NCI-H146 (cell line): ENCODE measurements around the gene GRIN3A.
"Not testable (repeated sequence)": the region's sequence is repeated elsewhere in the genome, so short reads cannot be mapped to it uniquely, and the experiment has no call there.

Experiments used
- DNase-seq: peaks from one replicate; lab custom pipeline; 2025; lab: John Stamatoyannopoulos, UW

Gene GRIN3A

GRCh38 chr9:101738566-101739183, at the start of gene GRIN3A:
GRIN3A (minus strand) TSS chr9:101738647; CDS start chr9:101737979, 668 bp downstream.
- peak; percentile 72 for DNase-seq

GRCh38 chr9:101787891-101788290, 49.4 kb upstream of the GRIN3A start:
- DNase-seq = no peak

GRCh38 chr9:101778332-101778731, 39.9 kb upstream of the GRIN3A start:
- DNase-seq = no peak

DNA sequence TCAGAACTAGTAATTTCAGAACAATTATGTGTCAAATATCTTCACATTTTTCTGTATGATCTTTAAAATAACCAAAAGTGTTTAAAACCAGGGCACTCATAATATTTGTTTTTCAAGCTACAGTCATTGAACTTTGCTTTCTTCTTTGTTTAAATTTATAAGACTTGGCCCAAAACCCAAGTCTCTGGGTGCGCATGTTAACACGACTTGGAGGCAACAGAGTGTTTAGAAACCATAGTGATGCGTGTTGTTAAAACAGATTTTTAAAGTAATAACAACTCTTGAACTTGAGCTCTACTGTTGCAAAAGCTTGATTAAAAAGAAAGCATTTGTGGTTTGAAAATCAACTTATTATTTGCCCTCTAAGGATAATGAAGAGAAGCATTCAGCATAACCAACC, 26.0 kb upstream of the GRIN3A start:
- no peak for DNase-seq

DNA sequence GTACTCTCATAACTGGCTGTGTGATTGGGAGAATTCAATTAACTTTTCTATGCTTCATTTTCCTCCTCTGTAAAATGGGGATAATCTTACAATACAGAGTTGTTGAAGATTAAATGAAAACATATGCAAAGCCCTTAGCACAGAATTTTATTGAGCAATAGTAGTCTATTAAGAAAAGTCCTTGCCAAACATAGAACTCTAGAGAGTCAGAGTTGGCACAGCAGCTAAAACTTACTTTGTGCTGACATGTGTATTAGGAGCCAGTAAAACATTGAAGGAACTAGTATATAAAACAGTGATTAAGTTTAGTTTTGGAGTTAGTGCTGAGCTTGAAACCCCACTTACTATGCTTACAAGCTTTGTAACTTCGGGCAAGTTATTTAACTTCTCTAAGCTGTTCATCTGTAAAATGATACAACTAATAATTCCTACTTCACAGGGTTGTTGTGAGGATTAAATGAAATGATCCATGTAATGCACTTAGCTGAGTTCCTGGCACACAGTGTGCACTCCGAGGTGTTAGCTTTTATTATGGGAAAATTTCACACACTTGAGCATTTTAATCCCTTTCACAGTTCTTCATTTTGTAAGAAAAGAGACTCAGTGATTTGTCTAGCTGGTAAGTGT, 20.0 kb upstream of the GRIN3A start:
- no peak for DNase-seq

DNA sequence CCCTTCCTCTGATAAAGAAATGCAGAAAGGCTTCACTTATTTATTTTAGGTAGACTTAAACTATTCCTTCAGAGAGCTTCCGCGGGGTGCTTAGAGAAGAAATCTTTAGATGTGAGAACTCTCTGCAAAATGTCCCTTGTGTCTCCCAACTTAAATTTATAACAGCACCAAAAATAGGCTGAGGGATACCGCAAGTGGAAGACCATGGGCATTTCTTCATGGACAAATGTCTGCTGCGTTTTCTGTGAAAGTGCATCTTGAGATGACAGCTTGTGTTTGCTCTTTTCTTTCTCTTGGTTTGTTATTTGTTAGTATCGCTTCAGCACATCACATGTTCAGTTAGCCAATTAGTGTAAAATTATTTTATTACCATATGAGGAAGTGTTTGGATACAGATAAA, 15.3 kb upstream of the GRIN3A start:
- DNase-seq = no peak

DNA sequence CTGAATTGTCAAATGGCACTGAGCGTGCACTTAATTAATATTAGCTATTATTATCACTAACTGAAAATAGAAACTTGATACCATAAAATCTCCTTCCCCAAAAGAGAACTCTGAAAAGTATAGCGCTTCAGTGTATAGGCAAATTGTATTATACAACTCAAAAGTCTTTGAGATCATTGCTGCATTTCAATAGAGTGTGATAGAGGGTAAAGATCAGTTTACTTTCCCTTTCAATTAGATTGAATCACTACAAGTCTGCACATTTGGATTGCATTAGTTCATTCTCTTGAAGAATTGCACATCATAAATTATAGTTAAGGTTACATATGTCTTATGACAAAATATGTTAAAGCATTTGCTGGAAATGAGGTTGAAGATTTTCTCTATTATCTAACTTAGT, 13.4 kb upstream of the GRIN3A start:
- DNase-seq = no peak

DNA sequence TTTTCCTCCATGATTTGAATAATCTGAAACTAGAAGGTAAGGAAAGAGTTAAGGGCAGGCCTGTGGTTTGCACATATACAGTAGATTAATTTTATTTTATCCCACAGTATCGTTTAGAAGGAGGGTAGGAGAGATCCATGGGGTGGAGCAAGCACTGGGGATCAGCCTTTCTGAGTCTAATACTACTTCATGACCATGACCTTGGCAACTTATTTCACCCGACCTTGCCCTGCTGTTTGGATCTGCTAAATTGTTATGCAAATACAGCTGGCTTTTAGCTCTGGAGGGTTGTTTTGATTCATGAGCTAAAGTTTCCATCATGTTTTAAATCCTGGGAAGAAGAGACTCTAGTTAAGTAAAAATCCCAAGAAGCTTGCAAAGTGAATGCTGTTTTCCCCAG, 864 bp upstream of the GRIN3A start:
- no peak for DNase-seq

DNA sequence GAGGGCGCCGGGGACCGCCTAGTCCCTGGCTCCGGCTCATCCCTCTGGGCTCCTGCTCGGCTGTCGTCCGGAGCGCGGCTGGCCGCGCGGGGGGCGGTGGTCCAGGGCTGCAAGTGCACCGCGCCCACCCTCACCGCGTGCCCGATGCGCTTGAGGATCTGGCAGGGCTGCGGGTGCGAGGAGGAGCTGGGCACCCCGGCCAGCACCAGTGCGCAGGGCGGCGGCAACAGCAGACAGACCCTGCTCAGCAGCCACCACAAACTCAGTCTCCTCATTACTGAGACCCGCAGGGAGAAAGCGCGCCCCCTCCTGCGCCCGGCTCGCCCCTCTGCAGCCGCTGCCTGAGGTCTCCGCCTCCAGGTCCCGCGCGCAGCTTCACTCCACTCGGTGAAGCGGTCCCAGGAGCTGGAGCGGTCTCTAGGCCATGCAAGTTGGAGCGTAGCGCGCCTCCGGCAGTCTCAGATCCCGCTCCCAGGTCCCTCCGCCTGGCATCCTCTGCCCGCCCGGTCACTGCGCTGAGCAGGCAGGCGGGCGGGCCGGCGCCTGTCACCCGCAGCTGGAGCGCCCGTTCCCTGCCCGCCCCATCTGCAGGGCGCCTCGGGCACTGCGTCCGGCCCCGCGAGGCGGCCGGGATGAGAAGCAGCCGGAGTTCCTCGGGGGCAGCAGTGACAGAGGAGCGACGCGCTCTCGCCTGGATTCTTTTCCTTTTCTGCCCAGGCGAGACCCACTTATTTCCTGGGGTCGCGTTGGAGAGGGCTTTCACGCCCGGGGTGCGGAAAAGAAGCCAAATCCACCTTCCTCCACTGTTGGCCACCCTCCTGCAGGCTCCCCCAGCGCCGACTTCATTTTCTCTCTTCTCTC, 512 bp downstream of the GRIN3A start:
- DNase-seq = peak; percentile 67

DNA sequence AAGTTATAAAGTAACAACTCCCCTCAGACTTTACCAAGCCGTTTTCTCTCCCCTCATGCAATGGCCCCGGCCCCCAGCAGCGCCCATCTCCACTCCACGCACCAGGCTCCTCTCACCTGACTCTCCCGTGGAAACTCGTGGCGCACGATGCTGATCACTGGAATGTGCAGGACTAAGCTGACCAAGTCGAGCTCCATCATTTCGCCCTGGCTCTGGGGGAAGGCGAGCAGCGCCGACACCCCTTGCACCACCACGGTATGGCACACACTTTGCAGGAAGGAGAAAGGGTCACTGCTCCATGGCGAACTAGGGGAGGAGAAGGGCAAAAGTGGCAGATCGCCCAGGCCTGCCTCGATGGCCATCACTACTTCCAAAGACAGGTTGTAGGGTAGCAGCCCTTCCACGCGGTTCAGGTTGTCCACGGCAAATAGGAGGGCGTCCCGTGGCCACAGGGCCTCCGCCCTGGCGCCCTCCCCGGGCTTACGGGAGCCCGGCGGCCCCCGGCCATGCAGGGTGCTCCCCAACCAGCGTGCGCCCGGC, 1.2 kb downstream of the GRIN3A start:
- no peak for DNase-seq

DNA sequence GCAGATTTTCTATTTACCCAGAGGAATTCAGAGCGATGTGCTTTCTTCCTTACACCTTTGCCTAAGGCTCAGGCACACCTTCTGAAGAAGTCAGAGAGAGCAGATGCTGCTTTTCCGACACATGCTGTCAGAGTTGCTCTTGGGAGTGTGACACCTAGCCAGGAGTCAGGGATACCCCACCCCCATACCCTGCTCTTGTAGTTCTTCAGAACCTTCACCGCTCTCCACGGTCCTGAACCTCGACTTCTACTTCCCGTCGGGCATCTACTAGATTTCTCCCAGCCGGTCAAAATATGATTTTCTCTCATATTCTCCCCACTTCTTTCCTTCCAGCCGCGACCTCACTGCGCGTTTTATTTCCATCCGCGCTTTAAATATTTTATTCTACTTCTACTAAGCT, 1.7 kb downstream of the GRIN3A start:
- no peak for DNase-seq

DNA sequence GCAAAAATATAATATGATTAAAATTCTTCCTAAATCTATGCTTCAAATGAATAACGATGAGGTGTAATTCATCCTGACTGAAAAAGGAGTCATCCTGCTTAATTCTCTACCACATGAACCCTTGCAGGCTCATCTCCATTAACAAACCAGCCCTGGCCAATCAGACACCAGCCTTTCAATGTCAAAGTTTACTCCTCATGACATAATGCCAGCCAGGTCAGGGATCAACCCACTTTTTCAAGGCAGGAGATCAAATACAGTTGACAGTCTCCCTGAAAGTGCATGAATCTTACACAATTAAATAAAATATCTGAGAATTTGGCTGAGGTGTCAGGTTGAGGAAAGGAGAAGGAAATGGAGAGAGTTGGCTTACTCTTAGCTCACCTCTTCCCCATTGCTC, 7.0 kb downstream of the GRIN3A start:
- no peak for DNase-seq

DNA sequence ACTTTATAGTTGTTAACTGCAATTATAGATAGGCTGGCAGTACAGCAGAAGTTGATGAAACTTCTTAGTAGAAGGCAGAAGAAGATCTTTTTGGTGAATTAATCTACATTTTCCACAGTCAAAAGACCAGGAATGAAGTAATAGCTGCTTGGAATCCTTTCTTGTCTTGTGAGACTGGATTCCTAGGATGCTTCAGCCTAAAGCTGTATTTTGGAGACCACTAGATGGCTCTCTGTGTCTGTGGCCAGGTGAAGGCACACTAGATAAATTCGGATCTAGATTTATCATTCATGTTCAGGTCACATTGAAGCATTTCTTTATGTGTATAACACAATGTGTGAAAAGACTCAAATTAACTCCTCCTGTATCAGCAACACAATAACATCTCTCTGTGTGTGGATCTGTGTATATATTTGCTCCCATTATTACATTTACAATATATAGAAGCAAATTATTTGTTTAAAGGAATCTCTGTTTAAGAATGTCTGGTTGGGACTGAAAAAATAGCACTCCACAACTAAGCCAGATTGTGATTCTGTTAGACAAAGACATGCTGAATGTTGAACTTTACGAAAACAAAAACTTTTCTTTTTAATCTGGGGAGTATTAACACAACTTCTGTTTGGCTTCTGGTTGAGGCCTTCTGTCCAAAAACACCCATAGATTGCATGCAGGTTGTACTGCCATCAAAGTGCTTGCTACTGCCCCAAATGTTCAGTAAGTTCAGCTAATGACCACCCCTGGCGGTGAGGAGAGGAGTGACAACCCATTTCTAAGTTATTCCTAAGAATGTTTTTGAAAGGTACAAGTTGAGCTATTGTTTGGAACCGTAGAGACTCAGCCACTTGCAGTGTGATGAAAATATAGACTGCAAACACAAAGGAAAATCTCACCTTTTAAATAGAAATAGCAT, 10.6 kb downstream of the GRIN3A start:
- DNase-seq = peak; percentile 40

DNA sequence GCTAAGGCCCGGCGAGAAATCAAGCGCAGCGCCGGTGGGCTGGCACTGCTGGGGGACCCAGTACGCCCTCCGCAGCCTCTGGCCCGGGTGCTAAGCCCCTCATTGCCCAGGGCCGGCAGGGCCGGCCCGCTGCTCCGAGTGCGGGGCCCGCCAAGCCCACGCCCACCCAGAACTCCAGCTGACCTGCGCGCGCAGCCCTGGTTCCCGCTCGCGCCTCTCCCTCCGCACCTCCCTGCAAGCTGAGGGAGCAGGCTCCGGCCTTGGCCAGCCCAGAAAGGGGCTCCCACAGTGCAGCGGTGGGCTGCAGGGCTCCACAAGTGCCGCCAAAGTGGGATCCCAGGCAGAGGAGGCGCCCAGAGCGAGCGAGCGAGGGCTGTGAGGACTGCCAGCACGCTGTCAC, 14.2 kb downstream of the GRIN3A start:
- DNase-seq = not testable (repeated sequence)

- DNase-seq = no peak
These were observed 20.3 kb downstream of the GRIN3A start for GRCh38 chr9:101718192-101718591.

GRCh38 chr9:101716629-101717028, 21.8 kb downstream of the GRIN3A start:
- DNase-seq = no peak

- no peak for DNase-seq
These were observed 27.0 kb downstream of the GRIN3A start for GRCh38 chr9:101711330-101711941.

- no peak for DNase-seq
These were observed 29.6 kb downstream of the GRIN3A start for GRCh38 chr9:101708855-101709254.

GRCh38 chr9:101707721-101708120, 30.7 kb downstream of the GRIN3A start:
- DNase-seq = peak; percentile 11

DNA sequence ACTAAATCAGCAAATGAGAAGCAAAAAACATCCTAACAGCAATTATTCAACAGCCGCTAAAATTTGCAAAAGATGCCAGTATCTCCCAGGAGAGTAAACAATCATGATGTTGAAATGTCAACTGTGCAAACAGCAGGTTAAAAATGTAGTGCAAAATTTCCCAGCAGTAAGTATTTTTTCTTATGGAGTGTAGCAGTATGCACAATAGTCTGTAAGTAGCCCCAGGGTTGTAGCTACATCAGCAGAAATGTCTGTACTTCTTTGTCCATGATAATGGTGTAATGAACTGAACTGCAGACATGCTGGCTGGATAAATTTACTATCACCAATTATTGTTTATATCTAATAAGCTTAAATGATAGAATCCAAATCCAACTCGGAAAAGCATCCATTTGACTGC, 31.4 kb downstream of the GRIN3A start:
- DNase-seq = peak; percentile 26

GRCh38 chr9:101706261-101706798, 32.1 kb downstream of the GRIN3A start:
- DNase-seq = peak; percentile 24
